HCEC 1CT (cell line): ENCODE data around the gene HOXB8.

Source experiments
- DNase-seq: peaks from one replicate; pipeline ENCODE4 v3.0.0-alpha.2; 2017

HOXB8 gene

DNA sequence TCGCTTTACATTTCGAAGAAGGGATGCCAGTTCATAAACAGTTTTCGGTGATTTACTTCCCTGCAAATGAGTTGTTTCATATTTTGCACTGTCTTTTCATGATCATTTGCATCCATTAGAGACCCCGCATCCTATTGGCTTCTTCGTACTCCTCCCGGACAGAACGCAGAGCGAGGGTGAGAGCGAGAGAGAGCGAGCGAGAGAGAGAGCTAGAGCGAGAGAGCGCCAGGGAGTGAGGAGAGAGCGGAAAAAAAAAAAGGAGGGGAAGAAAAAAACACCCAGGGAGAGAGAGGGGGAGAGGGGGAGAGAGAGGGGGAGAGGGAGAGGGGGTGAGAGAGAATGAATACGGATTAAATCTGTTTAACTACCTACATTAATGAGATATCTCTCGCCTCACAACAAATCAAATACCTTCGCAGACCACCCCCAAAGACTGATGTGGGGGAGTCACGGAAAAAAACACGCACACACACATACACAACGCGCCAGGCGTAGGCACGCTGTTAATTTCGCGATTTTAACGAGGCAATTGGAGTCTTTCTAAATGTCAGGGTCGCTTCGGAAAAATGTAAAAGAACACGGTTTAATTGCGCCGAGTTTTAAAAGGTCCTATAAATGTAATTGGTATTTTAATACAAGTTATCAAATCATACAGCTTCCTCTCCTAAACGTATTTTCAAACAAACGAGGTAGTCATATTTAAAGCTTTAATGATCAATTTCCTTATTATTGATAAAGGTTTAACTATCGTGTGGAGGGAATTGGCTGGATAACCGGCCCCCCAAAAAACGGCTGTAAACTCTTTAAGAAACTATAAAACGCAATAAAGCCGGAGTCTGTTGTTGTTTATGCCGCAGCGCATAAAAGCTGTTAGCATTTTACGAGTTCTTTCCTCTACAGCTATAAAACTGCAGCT lies at the start of gene HOXB8:
HOXB8 (minus strand) TSS at position 246 of the 916 bp plus-strand sequence. CDS start 588 bp downstream, outside the sequence.
- no peak for DNase-seq

DNA sequence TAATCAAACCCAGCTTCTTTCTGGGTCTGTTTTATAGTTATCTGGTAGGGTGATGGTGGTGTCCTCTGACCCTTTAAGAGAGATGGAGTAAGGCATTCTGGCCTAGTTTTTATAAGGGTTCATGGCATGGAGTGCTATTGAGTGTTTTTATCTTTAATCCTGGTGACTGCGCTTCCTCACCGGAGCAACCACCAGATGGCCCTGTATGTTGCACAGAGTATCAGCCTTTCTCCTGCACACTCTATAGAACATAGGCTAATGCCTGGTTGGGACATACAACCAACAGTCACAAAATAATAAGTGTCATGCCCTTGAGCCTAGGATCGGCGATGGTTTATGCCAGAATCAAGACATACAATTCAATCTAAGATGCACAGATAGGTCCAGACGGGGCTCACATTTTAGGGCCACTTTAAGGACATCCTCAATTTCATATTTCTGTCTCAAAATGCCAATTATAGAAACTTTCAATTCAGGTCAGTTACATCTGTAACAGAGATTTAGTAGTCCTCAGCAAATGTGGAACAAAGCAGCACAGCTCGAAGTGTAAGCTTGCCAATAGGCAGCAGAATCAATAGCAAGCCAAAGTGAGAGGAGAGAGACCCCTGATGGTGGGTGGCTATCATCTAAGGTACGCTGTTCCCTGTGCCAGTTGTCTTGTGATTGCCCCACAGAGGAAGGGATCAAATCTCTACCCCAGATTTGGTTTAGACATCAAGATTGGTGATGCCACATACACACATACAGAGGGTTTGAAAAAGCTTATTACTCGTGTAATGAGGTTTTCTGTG lies 48.2 kb upstream of the HOXB8 start:
- no peak for DNase-seq

DNA sequence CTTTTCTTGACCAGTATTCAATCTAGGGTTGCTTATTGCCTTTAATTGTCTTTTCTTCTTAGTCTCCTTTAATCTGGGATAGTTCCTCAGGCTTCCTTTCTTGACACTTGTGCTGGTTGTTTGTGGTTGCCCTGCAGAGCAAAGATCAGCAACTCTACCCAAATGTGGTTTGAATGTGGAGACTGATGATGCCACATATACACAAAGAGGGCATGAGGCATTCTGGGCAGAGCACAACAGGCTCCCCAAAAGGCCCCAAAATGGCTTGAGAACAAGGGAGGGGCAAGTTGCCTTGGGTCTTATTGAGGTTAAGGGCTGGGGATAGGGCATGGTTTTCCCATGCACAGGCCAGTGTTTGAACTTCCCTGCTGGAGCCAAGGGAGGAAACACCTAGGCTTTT lies 40.8 kb upstream of the HOXB8 start:
- no peak for DNase-seq

- no peak for DNase-seq
These were observed 34.6 kb upstream of the HOXB8 start for GRCh38 chr17:48649741-48650140.

GRCh38 chr17:48647963-48648245 lies 32.8 kb upstream of the HOXB8 start:
- DNase-seq = no peak

- DNase-seq = no peak
These were observed 32.2 kb upstream of the HOXB8 start for GRCh38 chr17:48647103-48647962.

- DNase-seq = no peak
These were observed 31.4 kb upstream of the HOXB8 start for GRCh38 chr17:48646183-48647102.

GRCh38 chr17:48645639-48646182 lies 30.6 kb upstream of the HOXB8 start:
- no peak for DNase-seq

GRCh38 chr17:48644910-48645557 lies 29.9 kb upstream of the HOXB8 start:
- DNase-seq = no peak

DNA sequence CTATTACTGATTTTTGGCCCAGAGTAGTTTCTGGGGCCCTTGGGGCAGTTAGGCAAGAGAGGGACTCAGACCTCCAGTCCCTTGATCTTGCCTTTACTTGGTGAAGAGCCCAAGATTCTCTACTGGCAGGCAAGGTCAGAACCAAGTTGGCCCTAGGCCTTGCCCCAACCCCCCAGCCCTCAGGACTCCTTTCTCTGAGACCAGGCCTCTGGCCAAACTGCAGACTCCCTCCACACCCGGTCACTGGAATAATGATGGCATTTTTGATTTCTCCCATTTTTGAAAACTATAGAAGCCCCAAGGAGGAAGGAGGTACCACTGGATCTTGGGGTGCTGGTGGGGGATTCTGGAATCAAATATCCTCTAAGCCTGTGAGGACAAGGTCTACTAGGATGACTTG lies 29.1 kb upstream of the HOXB8 start:
- DNase-seq = no peak

DNA sequence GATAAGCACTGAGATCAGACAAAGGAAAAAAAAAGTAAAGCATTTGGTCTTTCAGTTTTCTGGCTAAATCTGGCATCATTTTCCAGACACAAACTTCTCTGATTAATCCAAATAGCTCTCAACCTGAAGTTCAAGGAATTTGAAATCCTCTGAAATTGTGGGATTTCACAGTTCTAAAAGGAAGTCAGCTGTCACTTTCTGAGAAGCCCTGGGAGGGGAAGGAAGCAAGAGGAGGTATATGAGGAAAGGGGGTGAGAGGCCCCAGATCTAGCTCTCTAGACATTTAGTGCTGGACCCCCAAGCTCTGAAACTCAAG lies 28.6 kb upstream of the HOXB8 start:
- DNase-seq = no peak

GRCh38 chr17:48642843-48643696 lies 28.0 kb upstream of the HOXB8 start:
- DNase-seq = no peak

- DNase-seq = no peak
These were observed 27.2 kb upstream of the HOXB8 start for GRCh38 chr17:48642059-48642842.

DNA sequence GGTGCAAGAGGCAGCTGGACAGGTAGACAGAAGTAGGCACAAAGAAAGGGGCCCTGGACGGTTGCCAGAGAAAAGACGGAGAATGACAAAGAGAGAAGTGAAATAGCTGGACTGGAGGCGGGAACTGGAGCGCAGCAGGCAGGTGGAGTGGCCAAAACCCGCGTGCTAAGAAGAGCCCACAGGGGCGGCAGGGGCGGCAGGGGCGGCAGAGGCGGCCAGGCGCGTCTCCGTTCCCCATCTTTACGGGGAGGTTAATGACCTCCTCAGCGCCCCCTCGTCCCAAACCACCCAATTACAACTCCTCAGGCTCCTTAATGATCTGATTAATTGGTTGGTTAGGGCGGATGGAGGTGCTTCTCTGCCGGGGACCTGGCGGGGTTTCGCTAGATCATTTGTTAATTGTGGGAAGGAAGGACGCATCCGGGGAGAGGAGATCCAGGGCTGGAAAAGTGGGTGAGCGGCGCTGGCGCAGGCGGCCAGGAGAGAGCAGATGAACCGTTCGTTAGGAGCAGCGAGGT lies 26.5 kb upstream of the HOXB8 start:
- DNase-seq = no peak

GRCh38 chr17:48640858-48641180 lies 25.7 kb upstream of the HOXB8 start:
- DNase-seq = no peak

GRCh38 chr17:48639982-48640857 lies 25.1 kb upstream of the HOXB8 start:
- no peak for DNase-seq

- DNase-seq = no peak
These were observed 24.0 kb upstream of the HOXB8 start for GRCh38 chr17:48639136-48639535.
